A375 (cell line): ENCODE results near the gene ANLN. TPM values are rescaled to one million over a fixed set of nuclear protein-coding genes. Genes with fewer than 3 reads are reported as not detected.

Source experiments
- total RNA-seq: library from RNA; depleted of rRNA; stranded (reverse); fragments of >200 nt; shearing (Covaris generic); gene quantifications from 2 replicates; pipeline ENCODE4 v1.2.3, GENCODE V29; 2014; rRNA removed

Gene ANLN
- total RNA-seq, result 94.9 and 107 TPM in 2 replicates

GRCh38 chr7:36389371-36390198 lies at the start of gene ANLN:
Gene ANLN (plus strand): TSS chr7:36389862. CDS start chr7:36390027, 165 bp downstream.

Other genes with a start within 250 kb of the ANLN start
- 1.5 and 2.5 TPM in 2 replicates for gene EEPD1, start 236.6 kb upstream of the ANLN start, total RNA-seq